ENCODE results near the gene ZNRF1.

DNA sequence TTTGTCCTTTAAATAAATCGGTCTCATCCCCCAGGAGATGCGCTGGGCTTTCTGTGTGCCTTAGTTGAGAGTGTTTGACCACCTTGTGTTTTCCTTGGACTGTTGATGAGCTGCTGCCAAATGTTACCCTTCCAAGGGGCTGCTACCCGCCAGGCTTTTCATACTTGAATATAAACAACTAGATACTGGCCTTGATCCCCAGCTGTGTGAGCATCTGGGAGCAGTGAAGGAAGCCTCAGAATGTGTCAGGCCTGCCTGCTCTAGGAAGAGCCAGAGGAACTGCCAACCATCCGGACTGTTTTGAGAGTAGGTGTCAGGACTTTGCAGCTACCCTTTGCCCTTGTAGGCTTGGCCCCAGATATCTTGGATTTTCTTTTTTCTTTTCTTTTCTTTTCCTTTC lies 60.0 kb downstream of the ZNRF1 start:
- TF ChIP-seq POLR2A (IDR thresholded peaks at IDR 0.05): no peak
- TF ChIP-seq, protein P1, sequence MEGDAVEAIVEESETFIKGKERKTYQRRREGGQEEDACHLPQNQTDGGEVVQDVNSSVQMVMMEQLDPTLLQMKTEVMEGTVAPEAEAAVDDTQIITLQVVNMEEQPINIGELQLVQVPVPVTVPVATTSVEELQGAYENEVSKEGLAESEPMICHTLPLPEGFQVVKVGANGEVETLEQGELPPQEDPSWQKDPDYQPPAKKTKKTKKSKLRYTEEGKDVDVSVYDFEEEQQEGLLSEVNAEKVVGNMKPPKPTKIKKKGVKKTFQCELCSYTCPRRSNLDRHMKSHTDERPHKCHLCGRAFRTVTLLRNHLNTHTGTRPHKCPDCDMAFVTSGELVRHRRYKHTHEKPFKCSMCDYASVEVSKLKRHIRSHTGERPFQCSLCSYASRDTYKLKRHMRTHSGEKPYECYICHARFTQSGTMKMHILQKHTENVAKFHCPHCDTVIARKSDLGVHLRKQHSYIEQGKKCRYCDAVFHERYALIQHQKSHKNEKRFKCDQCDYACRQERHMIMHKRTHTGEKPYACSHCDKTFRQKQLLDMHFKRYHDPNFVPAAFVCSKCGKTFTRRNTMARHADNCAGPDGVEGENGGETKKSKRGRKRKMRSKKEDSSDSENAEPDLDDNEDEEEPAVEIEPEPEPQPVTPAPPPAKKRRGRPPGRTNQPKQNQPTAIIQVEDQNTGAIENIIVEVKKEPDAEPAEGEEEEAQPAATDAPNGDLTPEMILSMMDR (IDR thresholded peaks at IDR 0.05): no peak

Measured in testis (tissue), 2 donors.